IMR-90 (cell line): ENCODE results near the gene ATP5PD. TPM values are rescaled to one million over a fixed set of nuclear protein-coding genes. Genes with fewer than 3 reads are reported as not detected.

Experiments
- ATAC-seq: fragments of 200-7000 bp; cut with Tn5 transposase; 2 replicates; pipeline ENCODE4 v1.9.1; 2020; ENCODE audit warnings: low read depth, mild to moderate bottlenecking, moderate library complexity
- BruUV-seq: library from RNA; stranded (reverse); fragments of 400-500 nt; replicated peaks from 2 replicates; lab custom pipeline; 2021; lab: Mats Ljungman, UMichigan
- CTCF ChIA-PET: fragments of 300-600 bp; formaldehyde crosslinking; extraction: SDS; loops from one replicate; lab custom pipeline; 2021; ENCODE audit warnings: antibody characterized with exemption; lab: Yijun Ruan, JAX
- POLR2A ChIA-PET: fragments of 300-600 bp; sonication (Branson Sonifier 250); formaldehyde crosslinking; loops from one replicate; lab custom pipeline; 2022; ENCODE audit warnings: antibody characterized with exemption; ENCODE audit not compliant: unreplicated experiment; lab: Charles Lee
- DNase-seq: peaks from one replicate; pipeline ENCODE4 v3.0.0; 2013
- H2AFZ ChIP-seq: replicated peaks from 2 replicates; pipeline ENCODE3; 2013; ENCODE audit warnings: low read length, mild to moderate bottlenecking; ENCODE audit not compliant: poor library complexity
- H2AK5ac ChIP-seq: 2 replicates; pipeline ENCODE4 v1.6.1; 2013; ENCODE audit warnings: low read depth, low read length, inconsistent platforms
- H2AK9ac ChIP-seq: replicated peaks from 2 replicates; pipeline ENCODE3; 2013; ENCODE audit warnings: mild to moderate bottlenecking, low read depth, low read length, moderate library complexity; ENCODE audit not compliant: poor library complexity
- H2BK120ac ChIP-seq: 2 replicates; pipeline ENCODE4 v1.6.1; 2013; ENCODE audit warnings: low read depth, low read length, inconsistent platforms
- H2BK15ac ChIP-seq: 3 replicates; pipeline ENCODE4 v1.6.1; 2013; ENCODE audit warnings: low read depth, low read length, inconsistent platforms
- H2BK20ac ChIP-seq: 2 replicates; pipeline ENCODE4 v1.6.1; 2013; ENCODE audit warnings: low read depth, mild to moderate bottlenecking, inconsistent platforms, low read length, moderate library complexity
- H2BK5ac ChIP-seq: 2 replicates; pipeline ENCODE4 v1.6.1; 2013; ENCODE audit warnings: mild to moderate bottlenecking, low read depth, low read length, inconsistent platforms; ENCODE audit not compliant: poor library complexity, severe bottlenecking
- H3K14ac ChIP-seq: replicated peaks from 2 replicates; pipeline ENCODE4 v1.6.1; 2013; ENCODE audit warnings: low read depth, low read length, inconsistent platforms
- H3K18ac ChIP-seq: 2 replicates; pipeline ENCODE4 v1.6.1; 2013; ENCODE audit warnings: low read depth, low read length, control low read depth
- H3K23ac ChIP-seq: 2 replicates; pipeline ENCODE4 v1.6.1; 2013; ENCODE audit warnings: low read depth, low read length, inconsistent platforms
- H3K27ac ChIP-seq: 2 replicates; pipeline ENCODE4 v1.5.1; 2013; ENCODE audit warnings: mild to moderate bottlenecking, control low read depth, low read length; ENCODE audit not compliant: insufficient read depth
- H3K27me3 ChIP-seq: 2 replicates; pipeline ENCODE4 v1.6.1; 2013; ENCODE audit warnings: low read length; ENCODE audit not compliant: control insufficient read depth, insufficient read depth
- H3K36me3 ChIP-seq: 2 replicates; pipeline ENCODE4 v1.6.1; 2013; ENCODE audit warnings: low read length, mixed read lengths; ENCODE audit not compliant: control insufficient read depth, insufficient read depth
- H3K4ac ChIP-seq: 2 replicates; pipeline ENCODE4 v1.6.1; 2013; ENCODE audit warnings: low read depth, low read length, inconsistent platforms
- H3K4me1 ChIP-seq: 2 replicates; pipeline ENCODE4 v1.6.1; 2013; ENCODE audit warnings: low read length, mixed read lengths; ENCODE audit not compliant: control insufficient read depth, insufficient read depth
- H3K4me2 ChIP-seq: 2 replicates; pipeline ENCODE4 v1.6.1; 2013; ENCODE audit warnings: low read depth, mild to moderate bottlenecking, control low read depth, low read length, moderate library complexity
- H3K4me3 ChIP-seq: 2 replicates; pipeline ENCODE4 v1.5.1; 2013; ENCODE audit warnings: low read depth, mild to moderate bottlenecking, control low read depth, low read length, moderate library complexity; ENCODE audit not compliant: insufficient read depth
- H3K56ac ChIP-seq: 2 replicates; pipeline ENCODE4 v1.6.1; 2013; ENCODE audit warnings: low read length, inconsistent platforms; ENCODE audit not compliant: insufficient read depth; ENCODE audit errors: extremely low read depth
- H3K79me1 ChIP-seq, 2 experiments: 2 replicates each; pipeline ENCODE4 v1.6.1; 2013; ENCODE audit warnings: low read length in 2 of 2, inconsistent platforms in 1 of 2, low read depth in 1 of 2
- H3K9ac ChIP-seq: 2 replicates; pipeline ENCODE4 v1.6.1; 2013; ENCODE audit warnings: low read depth, low read length, control low read depth
- H3K9me1 ChIP-seq: 2 replicates; pipeline ENCODE4 v1.6.1; 2013; ENCODE audit warnings: low read length, inconsistent platforms; ENCODE audit not compliant: insufficient read depth
- H3K9me3 ChIP-seq: 2 replicates; pipeline ENCODE4 v1.6.1; 2013; ENCODE audit warnings: low read length; ENCODE audit not compliant: control insufficient read depth, insufficient read depth
- H4K20me1 ChIP-seq: 2 replicates; pipeline ENCODE4 v1.6.1; 2013; ENCODE audit warnings: low read length, inconsistent platforms; ENCODE audit not compliant: insufficient read depth
- H4K5ac ChIP-seq: 2 replicates; pipeline ENCODE4 v1.6.1; 2013; ENCODE audit warnings: mild to moderate bottlenecking, low read depth, low read length, control low read depth
- H4K8ac ChIP-seq, 2 experiments: 2 replicates each; pipeline ENCODE4 v1.6.1; 2013; ENCODE audit warnings: low read depth in 2 of 2, low read length in 2 of 2, control low read depth in 1 of 2, inconsistent platforms in 1 of 2
- H4K91ac ChIP-seq: 2 replicates; pipeline ENCODE4 v1.6.1; 2013; ENCODE audit warnings: low read depth, low read length, inconsistent platforms; ENCODE audit not compliant: insufficient read depth
- CEBPB ChIP-seq: IDR thresholded peaks from 2 replicates; pipeline ENCODE4 v1.6.1; 2012; ENCODE audit warnings: low read depth, low read length, improper control_type of control experiment
- CHD1 ChIP-seq: IDR thresholded peaks from 2 replicates; pipeline ENCODE4 v1.6.1; 2012; ENCODE audit warnings: low read depth, low read length, improper control_type of control experiment
- FOS ChIP-seq: fragments of 150-350 bp; IDR thresholded peaks from 2 replicates; pipeline ENCODE4 v1.6.1; 2016; ENCODE audit warnings: low read depth, low read length
- MAFK ChIP-seq: IDR thresholded peaks from 2 replicates; pipeline ENCODE4 v1.6.1; 2012; ENCODE audit warnings: low read depth, low read length, improper control_type of control experiment
- MAZ ChIP-seq: IDR thresholded peaks from 2 replicates; pipeline ENCODE4 v1.6.1; 2012; ENCODE audit warnings: low read depth, mild to moderate bottlenecking, low read length, improper control_type of control experiment, moderate library complexity, borderline replicate concordance
- MXI1 ChIP-seq: IDR thresholded peaks from 2 replicates; pipeline ENCODE4 v1.6.1; 2012; ENCODE audit warnings: low read depth, mild to moderate bottlenecking, low read length, moderate library complexity, borderline replicate concordance
- NFE2L2 ChIP-seq: fragments of 150-350 bp; IDR thresholded peaks from 2 replicates; pipeline ENCODE4 v1.6.1; 2016; ENCODE audit warnings: low read depth, mild to moderate bottlenecking, low read length
- POLR2A ChIP-seq: IDR thresholded peaks from 2 replicates; pipeline ENCODE4 v1.6.1; 2012; ENCODE audit warnings: mild to moderate bottlenecking, low read depth, low read length
- RAD21 ChIP-seq: IDR thresholded peaks from 2 replicates; pipeline ENCODE4 v1.6.1; 2012; ENCODE audit warnings: low read length, improper control_type of control experiment
- RCOR1 ChIP-seq: IDR thresholded peaks from 2 replicates; pipeline ENCODE4 v1.6.1; 2012; ENCODE audit warnings: mild to moderate bottlenecking, low read length, improper control_type of control experiment; ENCODE audit not compliant: insufficient replicate concordance
- RFX5 ChIP-seq: IDR thresholded peaks from 2 replicates; pipeline ENCODE4 v1.8.0; 2012; ENCODE audit warnings: low read depth, mild to moderate bottlenecking, low read length, moderate library complexity
- WGBS, 2 experiments: methylation state at CpG; one replicate each; pipeline versions ENCODE4 v1.1.5 to v1.1.7; 2013; ENCODE audit warnings: missing lambda C conversion rate in 2 of 2; ENCODE audit not compliant: insufficient read length in 1 of 2; ENCODE audit errors: extremely low coverage in 2 of 2; 5-methylcytosine and 5-hydroxymethylcytosine counted together
- dilution Hi-C: fragments of 300-500 bp; cut with HindIII; formaldehyde crosslinking; loops from one replicate; pipeline ENCODE4 v1.14.3; 2018; ENCODE audit warnings: low sequenced_read_pairs; ENCODE audit not compliant: unreplicated experiment
- in situ Hi-C: fragments of 300-500 bp; cut with MboI; formaldehyde crosslinking; loops from 3 replicates; pipeline ENCODE4 v1.14.3; 2019; ENCODE audit warnings: low sequenced_read_pairs, inconsistent platforms, mixed read lengths
- intact Hi-C: fragments of 100-400 bp; cut with micrococcal nuclease; formaldehyde crosslinking; loops from 2 replicates; pipeline ENCODE4 v1.10.0; 2022
- polyA plus RNA-seq, 3 experiments: library from polyadenylated mRNA; depleted of rRNA; stranded (reverse); fragments of >200 nt; gene quantifications; 2 replicates each; pipeline ENCODE4 v1.2.3, GENCODE V29; 2012; ENCODE audit warnings: low replicate concordance in 1 of 3
- total RNA-seq: library from RNA; depleted of rRNA; stranded (reverse); fragments of >200 nt; gene quantifications from 2 replicates; pipeline ENCODE4 v1.2.3, GENCODE V29; 2012
- TF ChIP-seq, protein P1 (sequence below): fragments of 150-350 bp; IDR thresholded peaks from 2 replicates; pipeline ENCODE4 v1.6.1; 2017; ENCODE audit warnings: mild to moderate bottlenecking, antibody characterized with exemption, low read length, low read depth
- TF ChIP-seq, protein P2 (sequence below): fragments of 150-350 bp; IDR thresholded peaks from 2 replicates; pipeline ENCODE4 v1.6.1; 2016; ENCODE audit warnings: low read depth, mild to moderate bottlenecking, low read length, moderate library complexity, borderline replicate concordance

ATP5PD gene
- total and polyA plus RNA-seq, 2 of the 4 experiments (the other 2 are of a cell fraction), result 373 to 425 TPM

DNA sequence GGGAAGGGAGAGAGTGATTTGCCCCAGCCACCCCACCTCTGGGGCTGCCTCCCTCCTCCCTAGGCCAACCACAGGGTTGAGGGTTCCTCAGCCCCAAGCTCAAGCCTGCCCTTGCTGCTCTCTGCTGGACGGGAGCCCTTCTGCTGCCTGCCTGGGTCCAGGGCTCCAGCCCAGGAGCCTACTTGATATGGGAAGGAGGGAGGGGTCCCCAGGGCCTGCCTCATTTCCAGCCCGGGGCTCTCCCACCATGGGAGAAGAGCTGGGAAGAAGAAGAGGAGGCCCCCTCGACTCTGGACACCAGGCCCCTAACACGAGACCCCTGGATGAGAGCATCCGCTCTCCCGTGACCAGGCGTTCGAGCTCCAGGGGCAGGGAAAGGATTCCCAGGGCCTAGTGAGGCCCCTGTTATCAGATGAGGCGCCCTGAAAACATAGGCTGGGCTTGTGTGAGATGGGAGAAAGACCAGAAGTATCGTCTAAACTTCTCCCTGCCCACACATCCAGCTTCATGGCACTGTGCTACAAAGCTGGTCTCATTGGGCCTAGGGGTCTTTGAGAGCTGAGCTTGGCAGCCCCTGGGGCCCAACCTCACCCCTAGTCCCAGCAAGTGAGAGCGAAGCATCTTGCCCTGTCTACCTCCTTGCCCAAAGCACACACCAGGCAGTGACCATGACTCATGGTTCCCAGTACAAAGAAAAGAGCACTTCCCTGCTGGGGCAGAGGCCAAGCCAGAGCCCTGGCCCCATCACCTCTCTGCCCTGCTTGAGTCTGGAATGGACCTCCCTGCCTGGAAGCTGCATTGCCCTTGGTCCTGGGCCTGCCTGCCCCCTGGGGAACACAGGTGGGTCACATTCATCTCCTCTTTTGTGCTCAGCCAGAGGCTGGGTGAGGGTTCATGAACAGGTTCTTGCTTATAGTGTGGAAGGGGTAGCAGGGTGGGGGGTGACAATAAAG lies 42.0 kb upstream of the ATP5PD start:
- Histone ChIP-seq H2AFZ (peak overlapping the region; percentile 99), H3K27ac (peak overlapping the region; percentile 58), H3K4ac (peak overlapping the region; percentile 72), H3K36me3 (no peaks in the 10 kb centered on the region), H2AK5ac (peak overlapping the region; percentile 93), H2BK20ac (no peak overlapping the region; the same call in 1 of the 2 replicates), H3K23ac (peak overlapping the region; percentile 87), H3K9ac (peak overlapping the region; percentile 73; the same call in 1 of the 2 replicates), H2BK120ac (peak overlapping the region; percentile 90; the same call in 1 of the 2 replicates), H3K79me1 (peaks cover 0 to 34% of the 10 kb centered on the region in 2 experiments; a peak in 3 of 4 replicates), H3K9me1 (peaks cover 22% of the 10 kb centered on the region), H3K4me3 (peak overlapping the region; percentile 37), H2BK15ac (no peak overlapping the region), H3K56ac (no peak overlapping the region; the same call in 1 of the 2 replicates), H3K4me2 (peak overlapping the region; percentile 34; the same call in 1 of the 2 replicates), H3K9me3 (no peaks in the 10 kb centered on the region), H4K5ac (peak overlapping the region; percentile 68; the same call in 1 of the 2 replicates), H4K8ac (peak overlapping the region; percentile 93 to 94), H3K14ac (peak overlapping the region; percentile 95), H3K4me1 (peaks cover 27% of the 10 kb centered on the region), H3K18ac (no peak overlapping the region), H2AK9ac (peak overlapping the region; percentile 98), H2BK5ac (no peak overlapping the region), H4K20me1 (no peaks in the 10 kb centered on the region; the same call in 1 of the 2 replicates), H3K27me3 (no peaks in the 10 kb centered on the region), H4K91ac (peak overlapping the region; percentile 77)
- peak; percentile 12; the same call in 1 of the 2 replicates for ATAC-seq
- DNase-seq, result no peak
- WGBS, 2 experiments, result 90% methylated on average over 2 of the region's 11 CpGs; no CpG with 5 or more reads in 1 of the 2 experiments
- dilution Hi-C loops, result no loop called here
- POLR2A ChIA-PET, result no interaction called here
- BruUV-seq, result no TSS peak
- in situ Hi-C loops, result no loop called here
- CTCF ChIA-PET, result interaction anchor here (0.6 to 1.2 kb wide), 2 partner anchors 16 to 83 kb away, joined by 3 to 5 read pairs; no protein-coding TSS in a partner anchor
- intact Hi-C loops, result no loop called here
- TF ChIP-seq RAD21 (no peak), FOS (no peak), CHD1 (no peak), MAFK (no peak), CEBPB (no peak), RCOR1 (no peak), NFE2L2 (no peak), MAZ (no peak), POLR2A (no peak), RFX5 (no peak), MXI1 (no peak)
- TF ChIP-seq, protein P1, sequence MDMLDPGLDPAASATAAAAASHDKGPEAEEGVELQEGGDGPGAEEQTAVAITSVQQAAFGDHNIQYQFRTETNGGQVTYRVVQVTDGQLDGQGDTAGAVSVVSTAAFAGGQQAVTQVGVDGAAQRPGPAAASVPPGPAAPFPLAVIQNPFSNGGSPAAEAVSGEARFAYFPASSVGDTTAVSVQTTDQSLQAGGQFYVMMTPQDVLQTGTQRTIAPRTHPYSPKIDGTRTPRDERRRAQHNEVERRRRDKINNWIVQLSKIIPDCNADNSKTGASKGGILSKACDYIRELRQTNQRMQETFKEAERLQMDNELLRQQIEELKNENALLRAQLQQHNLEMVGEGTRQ, result no peak
- TF ChIP-seq, protein P2, sequence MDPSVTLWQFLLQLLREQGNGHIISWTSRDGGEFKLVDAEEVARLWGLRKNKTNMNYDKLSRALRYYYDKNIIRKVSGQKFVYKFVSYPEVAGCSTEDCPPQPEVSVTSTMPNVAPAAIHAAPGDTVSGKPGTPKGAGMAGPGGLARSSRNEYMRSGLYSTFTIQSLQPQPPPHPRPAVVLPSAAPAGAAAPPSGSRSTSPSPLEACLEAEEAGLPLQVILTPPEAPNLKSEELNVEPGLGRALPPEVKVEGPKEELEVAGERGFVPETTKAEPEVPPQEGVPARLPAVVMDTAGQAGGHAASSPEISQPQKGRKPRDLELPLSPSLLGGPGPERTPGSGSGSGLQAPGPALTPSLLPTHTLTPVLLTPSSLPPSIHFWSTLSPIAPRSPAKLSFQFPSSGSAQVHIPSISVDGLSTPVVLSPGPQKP, result no peak
